Endothelial cell of umbilical vein (primary cell): ENCODE data around the gene TAF11L14. TPM values are rescaled to one million over a fixed set of nuclear protein-coding genes. Genes with fewer than 3 reads are reported as not detected.

Experiments used
- BruUV-seq: library from RNA; stranded (reverse); fragments of 400-500 nt; replicated peaks from 2 replicates; lab custom pipeline; 2021; lab: Mats Ljungman, UMichigan
- CTCF ChIA-PET: fragments of 300-600, 350-600 bp; sonication (Branson Sonifier 250); formaldehyde crosslinking; loops from one replicate; lab custom pipeline; 2021; ENCODE audit warnings: antibody characterized with exemption, inconsistent platforms; lab: Charles Lee
- POLR2A ChIA-PET: fragments of 300-600, 350-600 bp; sonication (Branson Sonifier 250); formaldehyde crosslinking; loops from one replicate; lab custom pipeline; 2021; ENCODE audit warnings: antibody characterized with exemption, inconsistent platforms; lab: Charles Lee
- DNase-seq: peaks from one replicate; pipeline ENCODE4 v3.0.0-alpha.2; 2011; ENCODE audit warnings: low read depth, low spot score
- FAIRE-seq: peaks from 2 replicates; lab custom pipeline; 2011; peaks lifted over from hg19 to GRCh38; lab: Jason Lieb, UNC
- H2AFZ ChIP-seq: 2 replicates; pipeline ENCODE4 v1.6.0; 2012; ENCODE audit warnings: low read depth, low read length, control low read depth, inconsistent platforms
- H3K27ac ChIP-seq: 2 replicates; pipeline ENCODE4 v1.5.1; 2011; ENCODE audit warnings: low read depth, mild to moderate bottlenecking, control low read depth, low read length, moderate library complexity; ENCODE audit not compliant: insufficient read depth
- H3K27me3 ChIP-seq, 2 experiments: 2 replicates each; pipeline versions ENCODE4 v1.6.0 to v1.6.1; 2011; ENCODE audit warnings: low read length in 2 of 2, mixed read lengths in 1 of 2; ENCODE audit not compliant: control insufficient read depth in 2 of 2, insufficient read depth in 2 of 2
- H3K36me3 ChIP-seq, 2 experiments: 2 replicates in 1 of 2; 3 replicates in 1 of 2; pipeline ENCODE4 v1.5.1; 2011; ENCODE audit warnings: low read length in 2 of 2, mild to moderate bottlenecking in 1 of 2, moderate library complexity in 1 of 2; ENCODE audit not compliant: control insufficient read depth in 2 of 2, insufficient read depth in 2 of 2; ENCODE audit errors: extremely low read depth in 1 of 2
- H3K4me1 ChIP-seq: 3 replicates; pipeline ENCODE4 v1.5.1; 2011; ENCODE audit warnings: mild to moderate bottlenecking, low read length; ENCODE audit not compliant: control insufficient read depth, insufficient read depth; ENCODE audit errors: extremely low read depth
- H3K4me2 ChIP-seq: 2 replicates; pipeline ENCODE4 v1.6.1; 2011; ENCODE audit warnings: low read length, control low read depth, mixed read lengths; ENCODE audit not compliant: insufficient read depth
- H3K4me3 ChIP-seq, 3 experiments: fragments of 200-600 bp in 1 of 3; sonication (generic), shearing (Covaris generic) in 1 of 3; replicated peaks in 1 of 3; 2 replicates each; pipeline ENCODE4 v1.5.1; 2011 to 2016; ENCODE audit warnings: control low read depth in 3 of 3, low read length in 3 of 3, mild to moderate bottlenecking in 2 of 3, inconsistent platforms in 1 of 3, low read depth in 1 of 3, moderate library complexity in 1 of 3; ENCODE audit not compliant: insufficient read depth in 1 of 3
- H3K79me2 ChIP-seq: 2 replicates; pipeline ENCODE4 v1.6.0; 2012; ENCODE audit warnings: low read length, inconsistent platforms; ENCODE audit not compliant: control insufficient read depth, insufficient read depth
- H3K9ac ChIP-seq: replicated peaks from 2 replicates; pipeline ENCODE3; 2011; ENCODE audit warnings: low read length, control low read depth; ENCODE audit not compliant: insufficient read depth; ENCODE audit errors: extremely low read depth
- H3K9me1 ChIP-seq: replicated peaks from 3 replicates; pipeline ENCODE4 v1.6.0; 2011; ENCODE audit warnings: mild to moderate bottlenecking, low read length; ENCODE audit not compliant: control insufficient read depth, insufficient read depth; ENCODE audit errors: extremely low read depth
- H3K9me3 ChIP-seq: replicated peaks from 2 replicates; pipeline ENCODE4 v1.5.1; 2012; ENCODE audit warnings: low read length, inconsistent platforms; ENCODE audit not compliant: control insufficient read depth, insufficient read depth
- H4K20me1 ChIP-seq: replicated peaks from 2 replicates; pipeline ENCODE3; 2011; ENCODE audit warnings: mild to moderate bottlenecking, low read length; ENCODE audit not compliant: control insufficient read depth, insufficient read depth; ENCODE audit errors: extremely low read depth
- EZH2 ChIP-seq: IDR thresholded peaks from 2 replicates; pipeline ENCODE4 v1.6.1; 2012; ENCODE audit warnings: borderline replicate concordance, low read depth, mild to moderate bottlenecking, moderate library complexity, low read length, inconsistent platforms; ENCODE audit not compliant: severe bottlenecking
- FOS ChIP-seq: IDR thresholded peaks from 2 replicates; pipeline ENCODE4 v1.6.1; 2011; ENCODE audit warnings: mild to moderate bottlenecking, low read length, moderate library complexity, borderline replicate concordance; ENCODE audit not compliant: insufficient read depth
- GATA2 ChIP-seq: IDR thresholded peaks from 2 replicates; pipeline ENCODE4 v1.7.0; 2011; ENCODE audit warnings: low read depth, mild to moderate bottlenecking, moderate library complexity, mixed read lengths, low read length; ENCODE audit not compliant: insufficient read length, insufficient read depth
- JUN ChIP-seq: IDR thresholded peaks from 2 replicates; pipeline ENCODE4 v1.6.1; 2011; ENCODE audit warnings: borderline replicate concordance, low read depth; ENCODE audit not compliant: insufficient read length, insufficient read depth
- MYC ChIP-seq: IDR thresholded peaks from one replicate; pipeline ENCODE4 v1.6.1; 2011; ENCODE audit warnings: mild to moderate bottlenecking, low read depth, low read length
- POLR2A ChIP-seq: IDR thresholded peaks from 2 replicates; pipeline ENCODE4 v1.6.1; 2012; ENCODE audit warnings: low read depth, mild to moderate bottlenecking, control low read depth, low read length
- POLR2AphosphoS5 ChIP-seq: IDR thresholded peaks from 2 replicates; pipeline ENCODE4 v1.6.1; 2012; ENCODE audit warnings: low read depth, mild to moderate bottlenecking, control low read depth, low read length, moderate library complexity; ENCODE audit not compliant: insufficient read depth
- dilution Hi-C: fragments of 300-500 bp; cut with MboI; formaldehyde crosslinking; loops from one replicate; pipeline ENCODE4 v1.15.0; 2019; ENCODE audit warnings: low sequenced_read_pairs; ENCODE audit not compliant: extremely low pct_ligation_motif_present
- intact Hi-C: fragments of 100-400 bp; cut with micrococcal nuclease; formaldehyde crosslinking; loops from one replicate; pipeline ENCODE4 v1.10.0; 2022
- polyA plus RNA-seq, 4 experiments: library from polyadenylated mRNA; depleted of rRNA in 3 of 4; stranded (reverse) in 3 of 4; unstranded in 1 of 4; fragments of >200 nt; gene quantifications; 2 replicates each; pipeline versions ENCODE4 v1.2.1 to v1.2.3, GENCODE V29; 2011 to 2012; ENCODE audit warnings: missing spikeins in 1 of 4
- total RNA-seq: library from RNA; stranded (reverse); gene quantifications from 2 replicates; pipeline ENCODE4 v1.2.3, GENCODE V29; 2021
- TF ChIP-seq, protein P1 (sequence below): IDR thresholded peaks from 2 replicates; pipeline ENCODE4 v1.6.1; 2011; ENCODE audit not compliant: insufficient read depth, insufficient read length
- TF ChIP-seq, protein P2 (sequence below), 2 donors: IDR thresholded peaks; 1 replicate in 1 of 2; 2 replicates in 1 of 2; pipeline ENCODE4 v1.5.1; 2011; ENCODE audit warnings: low read length in 2 of 2, mild to moderate bottlenecking in 2 of 2, moderate library complexity in 2 of 2, control low read depth in 1 of 2, inconsistent platforms in 1 of 2, low read depth in 1 of 2; ENCODE audit not compliant: insufficient read depth in 1 of 2; ENCODE audit errors: extremely low read depth in 1 of 2

Gene TAF11L14
- total and polyA plus RNA-seq, 2 donors (not counting 3 experiments of a cell fraction or from before 2014, with no cell fraction given), result not detected

DNA sequence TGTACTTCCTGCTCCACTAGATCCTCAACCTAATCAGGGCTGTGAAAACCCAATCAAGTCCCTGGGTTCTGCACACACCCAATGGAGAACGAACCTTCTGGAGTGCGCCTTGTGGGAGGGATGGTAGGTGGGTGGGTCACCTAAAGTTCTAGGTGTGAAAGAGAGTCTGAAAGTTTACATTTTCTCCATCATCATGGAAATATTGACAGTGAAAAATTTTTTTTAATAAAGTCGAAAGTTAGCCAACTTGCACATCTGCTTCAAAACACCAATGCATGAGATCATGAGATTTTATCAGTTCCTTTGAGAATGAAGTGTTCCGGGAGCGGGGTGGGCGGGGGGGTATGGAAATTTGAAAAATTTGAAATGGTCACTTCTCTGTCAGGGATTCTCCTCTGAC is 21.7 kb downstream of the TAF11L14 start:
- DNase-seq (no peak), FAIRE-seq (no peak)
- H3K36me3 ChIP-seq, result no peaks in the 10 kb centered on the region
- POLR2A ChIA-PET, result no interaction called here
- no peaks in the 10 kb centered on the region for H3K9me3 ChIP-seq
- BruUV-seq, result no TSS peak
- no peaks in the 10 kb centered on the region for H4K20me1 ChIP-seq
- H3K27me3 ChIP-seq, result no peaks in the 10 kb centered on the region
- no peak overlapping the region for H3K9ac ChIP-seq
- H3K4me3 ChIP-seq, result no peak overlapping the region
- TF ChIP-seq, protein P1, sequence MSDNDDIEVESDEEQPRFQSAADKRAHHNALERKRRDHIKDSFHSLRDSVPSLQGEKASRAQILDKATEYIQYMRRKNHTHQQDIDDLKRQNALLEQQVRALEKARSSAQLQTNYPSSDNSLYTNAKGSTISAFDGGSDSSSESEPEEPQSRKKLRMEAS, result no peak
- TF ChIP-seq MYC (no peak), POLR2A (no peak), JUN (no peak), FOS (no peak), GATA2 (no peak), EZH2 (no peak), POLR2AphosphoS5 (no peak)
- TF ChIP-seq, protein P2, sequence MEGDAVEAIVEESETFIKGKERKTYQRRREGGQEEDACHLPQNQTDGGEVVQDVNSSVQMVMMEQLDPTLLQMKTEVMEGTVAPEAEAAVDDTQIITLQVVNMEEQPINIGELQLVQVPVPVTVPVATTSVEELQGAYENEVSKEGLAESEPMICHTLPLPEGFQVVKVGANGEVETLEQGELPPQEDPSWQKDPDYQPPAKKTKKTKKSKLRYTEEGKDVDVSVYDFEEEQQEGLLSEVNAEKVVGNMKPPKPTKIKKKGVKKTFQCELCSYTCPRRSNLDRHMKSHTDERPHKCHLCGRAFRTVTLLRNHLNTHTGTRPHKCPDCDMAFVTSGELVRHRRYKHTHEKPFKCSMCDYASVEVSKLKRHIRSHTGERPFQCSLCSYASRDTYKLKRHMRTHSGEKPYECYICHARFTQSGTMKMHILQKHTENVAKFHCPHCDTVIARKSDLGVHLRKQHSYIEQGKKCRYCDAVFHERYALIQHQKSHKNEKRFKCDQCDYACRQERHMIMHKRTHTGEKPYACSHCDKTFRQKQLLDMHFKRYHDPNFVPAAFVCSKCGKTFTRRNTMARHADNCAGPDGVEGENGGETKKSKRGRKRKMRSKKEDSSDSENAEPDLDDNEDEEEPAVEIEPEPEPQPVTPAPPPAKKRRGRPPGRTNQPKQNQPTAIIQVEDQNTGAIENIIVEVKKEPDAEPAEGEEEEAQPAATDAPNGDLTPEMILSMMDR (IDR thresholded peaks at IDR 0.05; ENCODE audit: extremely low read depth in 1 of 2, insufficient read depth in 1 of 2, low read depth in 1 of 2, low read length in 2 of 2), result no peak
- no peak overlapping the region for H3K4me2 ChIP-seq
- CTCF ChIA-PET, result no interaction called here
- no peaks in the 10 kb centered on the region for H3K9me1 ChIP-seq
- H3K27ac ChIP-seq, result no peak overlapping the region
- no peaks in the 10 kb centered on the region for H3K79me2 ChIP-seq
- intact Hi-C loops (no loop called here), dilution Hi-C loops (no loop called here)
- no peaks in the 10 kb centered on the region for H3K4me1 ChIP-seq
- H2AFZ ChIP-seq, result no peak overlapping the region
